ENCODE results near the gene ZNF593OS.

DNA sequence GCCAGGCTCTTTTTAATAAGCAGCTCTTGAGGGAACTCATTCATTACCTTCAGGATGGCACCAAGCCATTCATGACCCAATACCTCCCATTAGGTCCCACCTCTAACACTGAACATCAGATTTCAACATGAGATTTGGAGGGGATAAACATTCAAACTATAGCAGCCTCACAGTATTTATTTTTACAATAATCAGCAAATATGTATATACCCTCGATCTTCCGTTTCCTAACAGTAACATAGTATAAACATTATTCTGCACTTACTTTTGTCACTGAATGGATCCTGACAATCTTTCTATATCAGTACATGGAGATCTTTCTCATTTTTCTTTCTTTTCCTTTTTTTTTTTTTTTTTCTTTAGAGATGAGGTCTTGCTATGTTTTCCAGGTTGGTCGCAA, 24.2 kb upstream of the ZNF593OS start:
- TF ChIP-seq POLR2A (IDR thresholded peaks at IDR 0.05) (no peak), POLR2AphosphoS5 (IDR thresholded peaks at IDR 0.05) (no peak), EP300 (IDR thresholded peaks at IDR 0.05; ENCODE audit: low read depth) (no peak)
- TF ChIP-seq, protein P1, sequence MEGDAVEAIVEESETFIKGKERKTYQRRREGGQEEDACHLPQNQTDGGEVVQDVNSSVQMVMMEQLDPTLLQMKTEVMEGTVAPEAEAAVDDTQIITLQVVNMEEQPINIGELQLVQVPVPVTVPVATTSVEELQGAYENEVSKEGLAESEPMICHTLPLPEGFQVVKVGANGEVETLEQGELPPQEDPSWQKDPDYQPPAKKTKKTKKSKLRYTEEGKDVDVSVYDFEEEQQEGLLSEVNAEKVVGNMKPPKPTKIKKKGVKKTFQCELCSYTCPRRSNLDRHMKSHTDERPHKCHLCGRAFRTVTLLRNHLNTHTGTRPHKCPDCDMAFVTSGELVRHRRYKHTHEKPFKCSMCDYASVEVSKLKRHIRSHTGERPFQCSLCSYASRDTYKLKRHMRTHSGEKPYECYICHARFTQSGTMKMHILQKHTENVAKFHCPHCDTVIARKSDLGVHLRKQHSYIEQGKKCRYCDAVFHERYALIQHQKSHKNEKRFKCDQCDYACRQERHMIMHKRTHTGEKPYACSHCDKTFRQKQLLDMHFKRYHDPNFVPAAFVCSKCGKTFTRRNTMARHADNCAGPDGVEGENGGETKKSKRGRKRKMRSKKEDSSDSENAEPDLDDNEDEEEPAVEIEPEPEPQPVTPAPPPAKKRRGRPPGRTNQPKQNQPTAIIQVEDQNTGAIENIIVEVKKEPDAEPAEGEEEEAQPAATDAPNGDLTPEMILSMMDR (IDR thresholded peaks at IDR 0.05) = no peak

All from transverse colon (tissue), 4 donors.